Endometrium (tissue), 2 donors: ENCODE data around the gene PCBP3.
A peak's percentile ranks its signal among the peaks of the same experiment; 100 is the strongest.
"Not testable (repeated sequence)": the region's sequence is repeated elsewhere in the genome, so short reads cannot be mapped to it uniquely, and the experiment has no call there.

Experiments used
- FAIRE-seq: peaks from 2 replicates; lab custom pipeline; 2012; peaks lifted over from hg19 to GRCh38; lab: Jason Lieb, UNC
- donor health status: control.
- donor health status: control.

PCBP3 gene

DNA sequence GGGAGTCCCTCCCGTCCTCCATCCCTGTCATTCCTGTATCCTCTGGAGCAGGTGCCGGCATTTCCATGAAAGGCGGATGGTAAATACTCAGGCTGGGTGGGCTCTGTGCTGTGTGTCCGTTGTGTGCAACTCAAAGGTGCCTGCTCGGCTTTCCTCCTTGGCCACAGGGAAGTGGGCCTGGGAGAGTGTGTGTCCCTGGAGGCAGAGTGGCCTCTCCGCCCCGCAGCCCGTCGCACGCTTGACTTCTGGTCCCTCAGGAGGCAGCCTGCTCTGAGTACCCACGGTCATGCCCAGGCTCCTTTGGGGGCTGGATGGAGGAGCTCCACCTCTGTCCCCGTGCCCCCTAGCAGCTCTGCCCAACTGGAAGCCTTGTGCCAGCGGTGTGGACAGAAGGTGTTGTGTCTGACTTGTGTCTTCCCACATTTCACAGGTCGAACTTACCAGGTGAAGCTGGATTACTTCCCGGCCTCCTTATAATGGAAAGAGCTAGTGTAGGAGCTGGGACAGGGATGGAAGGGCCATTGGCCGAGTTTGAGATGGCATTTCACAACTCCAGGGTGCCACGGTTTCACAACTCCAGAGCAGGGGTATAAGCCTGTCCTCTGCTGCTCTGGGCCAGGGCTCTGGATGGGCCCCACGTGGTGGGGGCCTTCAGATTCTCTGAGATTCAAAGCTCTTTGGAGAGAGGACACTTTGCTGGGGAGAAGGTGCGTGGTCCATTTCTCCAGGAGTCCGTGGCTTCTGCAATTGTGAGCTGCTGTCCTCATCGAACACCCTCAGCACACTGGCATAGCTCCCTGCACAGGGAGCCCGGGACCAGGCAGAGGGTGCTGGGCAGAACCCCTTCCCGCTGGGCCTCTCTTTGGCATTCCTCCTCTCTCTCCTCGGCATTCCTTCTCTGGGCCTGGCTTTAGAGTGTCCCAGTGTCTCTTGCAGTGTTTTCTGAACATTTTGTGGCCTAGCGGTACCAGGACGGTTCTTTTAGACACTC, 185.3 kb downstream of the PCBP3 start:
- no peak for FAIRE-seq

DNA sequence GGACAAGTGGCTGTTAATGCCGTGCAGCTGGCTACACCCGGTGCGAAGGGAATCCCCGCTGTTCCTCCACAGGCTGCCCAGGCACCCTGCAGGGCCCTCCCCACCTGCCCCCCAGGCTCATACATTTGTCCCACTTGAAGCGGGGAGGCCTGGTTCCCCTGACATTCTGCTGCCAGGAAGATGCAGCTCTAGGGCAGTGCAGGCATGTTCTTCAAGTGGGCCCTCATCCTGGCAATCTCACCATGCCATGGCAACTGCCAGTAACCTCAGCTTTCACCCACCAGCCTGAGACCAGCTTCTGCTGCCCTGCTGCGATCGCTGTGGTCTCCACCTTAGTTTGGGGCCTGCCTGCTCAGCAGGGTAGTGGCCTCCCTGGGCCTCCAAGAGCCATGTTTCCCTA, 186.1 kb downstream of the PCBP3 start:
- no peak for FAIRE-seq

DNA sequence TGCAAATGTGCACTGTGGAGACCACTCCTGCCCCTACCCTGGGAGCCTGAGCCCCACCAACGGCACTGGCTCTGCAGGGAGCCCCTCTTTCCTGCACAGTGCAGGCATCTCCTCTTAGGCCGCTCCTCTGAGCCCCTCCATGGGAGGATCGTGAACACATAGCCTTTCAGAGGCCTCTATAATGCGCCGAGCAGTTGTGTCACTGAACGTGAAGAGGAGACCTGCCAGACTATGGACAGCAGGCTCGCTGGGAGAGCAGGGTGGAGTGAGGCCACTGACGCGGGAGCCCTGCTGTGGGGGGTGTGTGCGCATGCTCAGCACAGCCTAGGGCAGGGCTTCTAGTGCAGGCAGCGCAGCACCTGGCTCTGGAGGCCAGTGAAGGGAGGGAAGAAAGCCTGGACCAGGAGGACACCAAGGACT, 186.7 kb downstream of the PCBP3 start:
- no peak for FAIRE-seq

DNA sequence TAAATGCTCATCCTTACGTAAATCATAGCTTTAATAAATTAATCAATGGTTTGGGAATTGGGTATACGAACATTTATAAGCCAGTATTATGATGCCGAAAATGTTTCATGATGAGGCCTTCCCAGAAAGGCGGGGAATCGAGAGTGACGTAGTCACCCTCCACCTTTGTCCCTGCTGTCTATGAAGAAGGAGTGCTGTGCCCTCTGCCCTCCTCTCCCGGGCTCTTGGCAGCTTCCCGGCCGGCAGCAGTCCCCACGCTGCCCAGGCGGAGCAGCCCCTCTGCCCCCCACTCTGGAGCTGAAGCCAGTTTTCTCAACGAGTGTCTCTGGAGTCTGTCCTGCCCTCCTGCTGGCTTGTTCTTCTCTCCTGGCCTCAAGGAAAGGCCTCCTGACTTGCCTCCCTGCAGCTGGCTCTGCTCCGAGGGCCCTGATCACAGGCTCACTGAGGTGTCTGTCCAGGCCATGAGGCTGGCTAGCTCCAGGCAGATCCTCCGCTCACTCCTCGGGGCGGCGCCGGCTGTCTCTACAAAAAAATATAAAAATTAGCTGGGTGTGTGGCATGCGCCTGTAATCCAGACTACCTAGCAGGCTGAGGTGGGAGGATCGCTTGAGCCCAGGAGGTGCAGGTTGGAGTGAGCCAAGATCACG, 187.3 kb downstream of the PCBP3 start:
- FAIRE-seq, result no peak

DNA sequence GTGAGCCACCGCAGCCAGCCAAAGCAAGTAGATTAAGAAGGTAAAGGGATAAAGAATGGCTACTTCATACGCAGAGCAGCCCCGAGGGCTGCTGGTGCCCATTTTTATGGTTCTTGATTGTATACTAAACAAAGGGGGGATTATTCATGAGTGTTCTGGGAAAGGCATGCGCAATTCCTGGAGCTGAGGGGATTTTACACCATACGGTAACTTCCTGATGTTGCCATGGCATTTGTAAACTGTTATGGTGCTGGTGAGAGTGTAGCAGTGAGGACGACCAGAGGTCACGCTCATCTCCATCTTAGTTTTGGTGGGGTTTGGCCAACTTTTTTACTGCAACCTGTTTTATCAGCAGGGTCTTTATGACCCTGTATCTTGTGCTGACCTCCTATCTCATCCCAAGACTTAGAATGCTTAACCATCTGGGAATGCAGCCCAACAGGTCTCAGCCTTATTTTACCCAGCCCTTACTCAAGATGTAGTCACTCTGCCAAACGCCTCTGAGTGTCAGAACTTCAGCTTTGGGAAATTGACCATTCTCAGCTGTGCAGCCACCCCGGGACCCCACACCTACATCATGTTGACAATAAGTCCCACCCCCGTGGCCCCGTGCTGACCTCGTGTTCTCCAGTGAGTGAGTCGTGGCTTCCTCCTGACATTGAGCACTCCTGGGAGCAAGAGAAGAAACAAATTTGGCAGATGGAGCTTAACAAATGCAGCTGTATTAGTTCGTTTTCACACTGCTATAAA, 188.6 kb downstream of the PCBP3 start:
- FAIRE-seq, result no peak

DNA sequence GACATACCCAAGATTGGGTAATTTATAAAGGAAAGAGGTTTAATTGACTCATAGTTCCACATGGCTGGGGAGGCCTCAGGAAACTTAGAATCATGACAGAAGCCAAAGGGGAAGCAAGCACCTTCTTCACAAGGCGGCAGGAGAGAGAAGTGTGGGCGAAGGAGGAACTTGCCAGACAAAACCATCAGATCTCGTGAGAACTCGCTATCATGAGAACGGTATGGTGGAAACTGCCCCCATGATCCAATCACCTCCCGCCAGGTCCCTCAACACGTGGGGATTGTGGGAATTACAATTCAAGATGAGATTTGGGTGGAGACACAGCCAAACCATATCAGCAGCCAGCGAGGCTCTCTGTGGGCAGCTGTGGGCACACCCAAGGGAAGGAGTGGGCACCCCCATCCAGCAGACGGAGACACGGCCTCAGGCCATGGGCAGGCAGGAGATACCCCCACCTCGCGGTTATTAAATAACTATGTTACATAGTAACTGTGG, 189.3 kb downstream of the PCBP3 start:
- FAIRE-seq, result not testable (repeated sequence)

DNA sequence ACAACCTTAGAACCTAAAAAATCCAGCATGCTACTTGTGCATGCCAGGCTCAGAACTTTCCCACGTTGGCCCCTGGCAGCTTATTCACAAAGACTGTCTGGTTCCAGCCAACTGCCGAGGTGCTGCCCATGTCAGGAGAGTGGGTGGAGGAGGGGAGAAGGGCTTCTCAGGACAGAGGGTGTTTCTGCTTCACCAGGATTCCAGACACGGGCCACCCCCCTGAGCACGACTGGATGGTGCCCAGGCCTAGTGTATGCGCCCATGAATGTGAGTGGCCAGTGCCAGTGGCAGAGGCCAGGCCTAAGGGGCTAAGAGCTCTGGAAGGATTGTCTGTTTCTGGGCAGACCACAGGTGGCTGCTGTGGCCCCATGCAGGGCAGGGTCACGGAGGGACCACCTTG, 189.9 kb downstream of the PCBP3 start:
- FAIRE-seq, result no peak

DNA sequence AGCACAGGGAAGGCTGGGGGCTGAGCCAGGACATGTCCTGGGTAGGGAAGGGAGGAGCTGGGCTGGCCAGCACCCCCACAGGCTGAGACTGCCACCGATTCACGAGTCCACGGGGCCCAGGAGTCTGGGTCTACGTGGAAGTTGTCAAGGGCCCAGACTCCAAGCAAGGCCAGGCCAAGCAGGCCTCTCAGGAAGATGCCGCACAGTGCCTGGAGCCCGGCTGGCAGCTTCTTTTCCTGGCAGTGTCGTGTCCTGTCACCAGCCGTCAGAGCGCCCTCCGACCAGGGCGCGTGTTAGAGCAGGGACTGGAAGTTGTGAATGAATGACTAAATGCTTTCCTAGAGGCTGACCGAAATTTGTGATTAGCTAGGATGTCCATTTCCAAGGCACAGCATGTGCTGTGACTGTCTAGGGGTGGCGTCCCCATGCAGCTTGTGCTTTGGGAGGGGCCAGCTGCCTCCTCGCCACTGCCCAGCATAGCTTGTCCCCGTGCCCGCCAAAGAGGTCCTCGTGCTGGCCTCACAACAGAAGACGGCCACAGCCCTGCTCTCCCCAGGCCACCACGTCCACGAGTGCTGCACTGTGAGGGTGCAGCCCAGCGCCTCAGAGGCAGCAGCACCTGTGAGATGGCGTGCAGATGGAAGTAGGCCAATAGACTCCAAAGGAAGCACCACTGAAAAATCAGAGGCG, 190.6 kb downstream of the PCBP3 start:
- no peak for FAIRE-seq

DNA sequence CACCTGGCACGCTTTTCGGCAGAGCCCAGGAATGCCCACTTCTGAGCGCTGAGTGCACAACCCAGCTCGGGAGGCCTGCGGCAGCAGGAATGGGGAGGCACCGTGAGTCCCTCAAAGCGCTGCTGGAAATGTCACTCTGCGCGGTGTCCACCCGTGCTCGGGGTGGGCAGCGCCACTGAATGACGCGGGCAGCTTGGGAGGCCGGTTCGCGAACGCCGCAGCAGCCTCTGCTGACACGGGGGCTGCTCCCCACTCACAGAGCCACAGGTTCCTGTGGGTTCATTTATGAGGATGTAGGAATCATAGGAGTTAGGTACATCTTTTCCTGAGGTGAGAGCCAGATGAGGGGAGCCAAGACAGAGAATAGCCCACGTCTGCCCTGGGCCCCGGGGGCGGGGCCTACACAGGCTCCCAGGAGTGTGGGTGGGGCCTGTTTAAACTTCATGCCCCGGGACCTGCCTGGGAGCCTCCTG, 191.3 kb downstream of the PCBP3 start:
- no peak for FAIRE-seq

DNA sequence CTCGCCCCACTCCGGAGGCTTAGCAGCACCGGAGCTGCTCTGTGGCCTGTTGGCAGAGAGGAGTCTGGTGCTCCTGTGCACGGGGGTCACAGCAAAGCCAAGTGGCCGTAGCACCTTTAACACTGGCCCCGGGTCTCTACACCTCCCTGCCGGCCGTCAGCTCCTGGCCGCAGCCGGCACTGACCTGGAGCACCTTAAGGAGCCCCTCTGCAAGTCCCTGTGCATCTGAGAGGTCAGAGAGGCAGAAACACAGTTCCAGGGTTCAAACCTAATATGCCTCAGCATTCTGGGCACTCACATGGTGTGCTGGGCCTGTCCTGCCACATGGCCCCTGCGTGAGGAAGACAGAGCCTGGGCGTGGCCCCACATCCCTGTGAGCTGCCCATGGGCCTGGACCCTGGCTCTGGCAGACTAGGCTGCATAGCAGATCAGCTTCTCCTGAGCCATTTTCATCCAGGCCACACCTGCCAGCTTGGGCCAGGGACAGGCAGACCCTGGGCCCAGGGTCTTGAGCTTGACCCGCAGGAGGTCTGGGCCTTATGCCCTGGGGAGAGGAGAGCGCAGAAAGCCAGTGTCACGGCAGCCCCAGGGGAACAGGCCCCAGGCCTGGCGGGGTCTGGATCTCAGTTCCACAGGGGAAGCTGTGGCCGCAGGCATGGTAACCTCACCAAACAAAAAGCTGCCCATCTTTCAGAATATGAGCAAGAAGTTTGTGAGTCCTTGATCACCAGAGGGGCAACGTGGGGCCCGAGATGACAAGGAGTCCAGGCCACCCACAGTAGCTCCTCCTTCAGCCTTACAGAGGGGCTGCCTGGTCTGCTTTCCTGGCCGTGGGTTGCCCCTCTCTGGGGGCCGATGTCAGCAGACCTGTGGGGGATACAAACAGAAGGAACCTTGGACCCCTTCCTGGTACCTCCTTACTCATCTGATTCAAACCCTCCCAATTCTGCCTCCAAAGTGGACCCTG, 192.1 kb downstream of the PCBP3 start:
- no peak for FAIRE-seq

DNA sequence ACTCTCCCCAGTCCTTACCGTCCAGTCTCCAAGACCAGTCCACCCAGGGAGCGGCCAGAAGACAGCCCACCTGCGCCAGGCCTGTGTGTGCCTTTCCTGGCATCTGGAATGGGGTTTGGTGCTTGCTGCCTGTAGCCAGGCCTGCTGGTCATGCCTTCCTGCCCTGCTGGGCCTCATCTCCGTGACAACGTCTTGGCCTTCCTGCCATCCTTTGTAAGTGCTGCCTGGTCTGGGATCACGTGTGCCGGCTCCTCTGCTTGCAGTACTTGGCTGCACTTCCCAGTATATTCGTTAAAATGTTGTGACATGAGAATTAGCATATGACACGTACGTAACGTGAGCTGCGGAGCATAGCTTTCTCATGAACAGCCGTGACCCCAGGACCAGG, 192.7 kb downstream of the PCBP3 start:
- FAIRE-seq, result no peak

DNA sequence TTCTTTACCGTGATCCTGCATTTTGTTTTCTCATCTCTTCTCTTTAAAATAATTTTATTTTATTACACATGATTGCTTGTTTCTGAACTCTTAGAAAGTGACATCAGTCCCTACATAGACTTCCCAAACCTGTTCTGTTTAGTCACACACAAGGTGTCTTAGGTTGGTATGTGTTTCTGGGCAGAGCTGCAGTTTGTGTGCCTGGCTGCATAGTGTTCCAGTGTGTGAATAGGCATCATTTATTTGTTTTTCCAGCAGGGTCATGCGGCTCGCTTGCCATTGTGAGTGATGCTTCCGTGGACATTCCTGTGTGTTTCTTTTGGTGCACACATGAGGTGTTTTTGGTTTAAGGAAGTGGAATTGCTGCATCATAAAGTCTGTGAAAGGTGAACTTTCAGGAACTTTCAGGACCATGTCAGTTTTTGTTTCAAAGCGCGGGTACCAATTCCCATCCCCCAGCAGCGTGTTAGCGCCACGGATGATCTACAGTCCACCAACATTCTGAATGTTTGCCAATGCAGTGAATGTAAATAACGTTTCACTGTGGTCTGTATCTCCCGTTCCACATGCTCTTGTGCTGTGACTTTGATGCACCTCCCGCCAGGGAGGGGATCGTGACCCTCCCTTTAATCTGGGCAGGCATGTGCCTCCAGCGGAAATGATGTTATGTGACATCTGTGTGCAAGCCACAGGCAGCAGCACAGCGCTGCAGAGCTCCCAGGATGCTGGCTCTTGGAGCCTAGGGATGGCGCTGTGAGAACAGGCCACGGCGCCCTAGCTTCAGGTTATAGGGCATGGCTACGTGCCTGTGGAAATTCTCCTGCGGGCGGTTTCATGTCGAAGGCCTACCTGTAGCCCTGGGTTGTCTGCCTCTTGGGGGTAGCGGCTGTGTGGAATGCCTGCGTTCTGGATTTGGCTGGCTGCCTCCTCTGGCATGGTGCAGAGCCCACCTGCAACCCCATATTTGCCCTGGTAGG, 193.5 kb downstream of the PCBP3 start:
- no peak for FAIRE-seq

DNA sequence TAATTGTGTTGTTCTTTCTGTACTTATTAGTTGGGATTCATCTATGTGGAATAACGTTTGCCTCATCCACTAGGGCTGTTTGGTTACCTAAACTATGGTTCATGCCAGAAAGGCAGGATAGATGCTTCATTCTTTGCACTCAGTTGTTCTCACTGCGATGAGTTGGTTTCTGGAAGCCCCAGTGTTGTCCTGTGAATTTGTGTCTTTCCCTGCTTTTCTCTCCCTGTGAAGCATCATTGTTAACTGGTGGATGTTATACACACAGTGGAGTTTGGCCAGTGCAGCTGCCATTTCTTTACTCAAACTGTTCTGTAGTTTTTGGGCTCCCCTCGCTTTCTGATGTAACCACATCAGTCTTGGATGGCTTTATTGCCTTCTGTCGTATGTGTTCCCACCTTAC, 194.4 kb downstream of the PCBP3 start:
- no peak for FAIRE-seq

DNA sequence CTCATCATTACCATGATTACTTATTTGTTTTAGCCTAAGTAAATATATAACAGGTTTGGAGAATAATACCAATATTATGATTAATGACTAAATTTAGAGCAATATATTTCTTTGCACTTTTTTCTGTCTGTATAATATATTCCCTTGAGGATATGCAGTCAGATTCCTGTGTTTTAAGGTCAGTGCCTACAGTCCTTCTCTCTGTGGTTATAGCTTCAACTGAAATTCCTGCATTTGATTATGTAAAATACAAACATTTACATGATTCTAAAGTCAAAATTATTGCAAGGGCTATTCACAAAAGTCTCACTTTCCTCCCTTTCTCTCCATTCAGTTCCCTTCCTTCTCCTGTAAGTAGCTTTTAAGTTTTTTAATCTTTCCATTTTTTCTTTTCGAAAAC, 195.1 kb downstream of the PCBP3 start:
- no peak for FAIRE-seq

DNA sequence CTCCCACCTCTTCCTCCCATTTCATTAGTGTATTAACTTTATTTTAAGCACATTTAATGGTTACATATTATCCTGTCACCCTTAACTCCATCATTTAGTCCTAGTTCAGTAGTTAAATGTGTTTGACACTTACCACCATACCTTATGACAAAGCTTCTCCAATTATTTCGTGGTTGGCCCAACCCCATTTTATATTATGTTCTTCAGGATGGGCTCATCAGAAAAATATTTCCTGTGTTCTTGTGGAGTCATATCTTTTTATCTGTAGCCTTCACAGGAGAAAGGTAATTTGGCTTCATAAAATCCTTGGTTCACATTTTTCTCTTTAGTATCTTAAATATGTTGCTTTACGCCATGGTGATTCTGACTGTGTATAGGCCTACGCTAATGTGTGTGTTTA, 195.7 kb downstream of the PCBP3 start:
- no peak for FAIRE-seq

DNA sequence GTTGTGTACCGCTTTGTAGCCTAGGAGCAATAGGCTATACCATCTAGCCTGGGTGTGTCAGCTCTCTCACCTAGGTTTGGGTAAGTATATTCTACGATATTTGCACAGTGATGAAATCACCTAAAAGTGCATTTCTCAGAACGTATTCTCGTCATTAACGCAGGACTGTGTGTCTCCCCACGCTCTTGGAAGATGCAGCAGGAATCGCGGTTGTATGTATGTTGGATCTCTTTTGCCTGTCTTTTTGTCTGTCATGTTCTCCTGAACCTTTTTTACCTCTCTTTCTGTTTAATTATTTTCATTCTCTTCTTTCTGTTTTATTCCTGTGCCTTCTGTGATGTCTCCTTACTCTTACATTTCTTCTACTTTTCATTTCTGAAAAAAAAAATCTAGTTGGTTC, 197.5 kb downstream of the PCBP3 start:
- no peak for FAIRE-seq

DNA sequence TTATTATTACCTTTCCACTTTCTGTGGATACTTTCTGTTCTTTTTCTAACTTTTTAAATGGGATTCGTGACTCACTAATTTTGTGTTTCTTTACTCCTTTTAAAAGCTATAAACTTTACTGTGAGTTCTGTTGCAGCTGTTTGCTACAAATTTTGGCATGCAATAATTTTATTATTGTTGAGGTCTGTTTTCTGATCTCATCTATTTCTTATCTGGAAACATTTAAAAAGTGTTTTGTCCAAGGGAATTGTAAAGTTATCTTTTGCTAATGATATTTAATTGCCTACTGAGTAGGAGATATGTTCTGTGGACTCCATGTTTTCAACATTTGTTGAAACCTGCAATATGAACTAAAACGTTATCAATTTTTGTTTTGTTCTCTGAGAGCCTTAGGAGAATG, 199.9 kb downstream of the PCBP3 start:
- peak; percentile 98 for FAIRE-seq

DNA sequence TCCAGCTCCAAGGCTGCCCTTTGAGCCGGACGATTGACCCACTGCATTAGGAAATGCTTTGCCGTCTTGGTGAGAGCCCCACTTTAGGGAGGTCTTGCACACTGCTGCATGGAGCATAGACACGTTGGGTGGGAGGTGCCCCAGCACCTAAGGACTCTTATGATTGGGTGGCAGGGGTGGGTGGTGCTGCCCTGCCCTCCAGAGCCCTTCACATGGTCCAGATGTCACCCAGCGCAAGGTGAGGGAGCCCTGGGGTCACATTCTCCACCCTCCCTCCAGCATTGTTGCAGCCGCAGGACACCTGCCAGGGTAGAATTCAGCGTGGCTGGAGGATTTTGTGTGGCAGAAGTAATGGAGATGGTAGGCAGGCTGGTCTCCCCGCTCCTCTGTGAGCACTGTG, 200.7 kb downstream of the PCBP3 start:
- FAIRE-seq, result no peak

DNA sequence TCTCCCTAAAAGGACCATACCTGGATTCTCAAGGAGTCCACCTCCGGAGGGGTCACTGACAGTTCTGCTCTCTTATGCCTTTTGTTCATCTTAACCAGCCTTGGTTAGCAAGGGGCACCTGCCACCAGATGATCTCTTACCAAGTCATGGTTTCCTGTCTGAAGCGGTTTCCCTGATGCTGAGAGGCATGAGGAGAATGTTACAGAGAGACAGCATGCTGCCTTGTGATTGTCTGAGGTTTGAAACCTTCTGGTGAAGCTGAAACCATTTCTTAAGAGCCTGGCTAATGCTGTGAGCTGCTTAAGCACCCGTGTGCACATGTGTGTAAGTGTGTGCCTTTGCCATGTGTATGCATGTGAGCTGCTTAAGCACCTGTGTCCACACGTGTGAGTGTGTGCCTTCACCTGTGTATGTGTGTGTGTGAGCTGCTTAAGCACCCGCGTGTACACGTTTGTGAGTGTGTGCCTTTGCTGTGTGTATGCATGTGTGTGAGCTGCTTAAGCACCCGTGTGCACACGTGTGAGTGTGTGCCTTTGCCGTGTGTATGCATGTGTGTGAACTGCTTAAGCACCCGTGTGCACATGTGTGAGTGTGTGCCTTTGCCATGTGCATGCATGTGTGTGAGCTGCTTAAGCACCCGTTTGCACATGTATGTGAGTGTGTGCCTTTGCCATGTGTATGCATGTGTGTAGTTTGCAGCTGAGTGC, 201.7 kb downstream of the PCBP3 start:
- no peak for FAIRE-seq
